ENCODE measurements around the gene CRISPLD2.

The CRISPLD2 gene

GRCh38 chr16:84816023-84816422 lies 3.8 kb upstream of the CRISPLD2 start:
- no peak overlapping the region for H3K4me3 ChIP-seq (ENCODE audit: low read depth, low read length)
- TF ChIP-seq CTCF (IDR thresholded peaks at IDR 0.05; ENCODE audit: borderline replicate concordance, insufficient read depth, low read depth, low read length) = no peak

GRCh38 chr16:84816485-84816884 lies 3.3 kb upstream of the CRISPLD2 start:
- no peak overlapping the region for H3K4me3 ChIP-seq (ENCODE audit: low read depth, low read length)
- no peak for TF ChIP-seq CTCF (IDR thresholded peaks at IDR 0.05; ENCODE audit: borderline replicate concordance, insufficient read depth, low read depth, low read length)

GRCh38 chr16:84817206-84817605 lies 2.6 kb upstream of the CRISPLD2 start:
- H3K4me3 ChIP-seq (ENCODE audit: low read depth, low read length) = no peak overlapping the region
- no peak for TF ChIP-seq CTCF (IDR thresholded peaks at IDR 0.05; ENCODE audit: borderline replicate concordance, insufficient read depth, low read depth, low read length)

GRCh38 chr16:84817613-84818012 lies 2.2 kb upstream of the CRISPLD2 start:
- TF ChIP-seq CTCF (IDR thresholded peaks at IDR 0.05; ENCODE audit: borderline replicate concordance, insufficient read depth, low read depth, low read length) = no peak
- H3K4me3 ChIP-seq (ENCODE audit: low read depth, low read length) = no peak overlapping the region

- no peak overlapping the region for H3K4me3 ChIP-seq (ENCODE audit: low read depth, low read length)
- TF ChIP-seq CTCF (IDR thresholded peaks at IDR 0.05; ENCODE audit: borderline replicate concordance, insufficient read depth, low read depth, low read length) = no peak
Observed at GRCh38 chr16:84818133-84818532, 1.7 kb upstream of the CRISPLD2 start.

- H3K4me3 ChIP-seq (ENCODE audit: low read depth, low read length) = no peak overlapping the region
- no peak for TF ChIP-seq CTCF (IDR thresholded peaks at IDR 0.05; ENCODE audit: borderline replicate concordance, insufficient read depth, low read depth, low read length)
Observed at GRCh38 chr16:84818989-84819643, 669 bp upstream of the CRISPLD2 start.

- H3K4me3 ChIP-seq (ENCODE audit: low read depth, low read length) = no peak overlapping the region
- no peak for TF ChIP-seq CTCF (IDR thresholded peaks at IDR 0.05; ENCODE audit: borderline replicate concordance, insufficient read depth, low read depth, low read length)
Observed at GRCh38 chr16:84820305-84820684, 510 bp downstream of the CRISPLD2 start.

Measured in GM12875 (cell line).